Measurements from ENCODE around the gene TDRD5.

DNA sequence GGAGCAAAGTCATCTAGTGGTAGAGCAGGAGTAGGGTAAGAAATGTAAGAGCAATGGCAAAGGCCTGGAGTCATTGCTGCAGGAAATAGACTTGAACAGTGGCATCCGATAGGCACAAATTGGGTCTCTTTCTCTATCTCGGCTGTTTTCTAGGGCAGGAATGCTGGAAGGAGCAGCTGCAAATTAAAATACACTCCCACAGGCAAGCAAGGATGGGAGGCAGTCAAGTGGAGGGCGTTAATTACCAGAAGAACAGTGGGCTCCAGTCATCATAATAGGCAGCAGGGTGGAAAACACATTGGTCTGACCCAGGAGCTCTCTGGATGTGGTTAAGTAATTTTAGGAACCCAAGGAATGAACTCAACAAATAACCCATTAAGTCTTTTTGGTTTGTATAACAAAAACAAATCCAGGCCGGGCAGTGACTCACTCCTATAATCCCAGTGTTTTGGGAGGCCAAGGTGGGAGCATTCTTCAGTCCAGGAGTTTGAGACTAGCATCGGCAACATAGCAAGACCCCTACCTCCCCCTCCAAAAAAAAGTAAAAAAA lies 7.8 kb upstream of the TDRD5 start:
- TF ChIP-seq ZNF70 (CRISPR knock-in tag; IDR thresholded peaks at IDR 0.05) (no peak), CSDC2 (CRISPR knock-in tag; IDR thresholded peaks at IDR 0.05) (no peak), TOX (CRISPR knock-in tag; IDR thresholded peaks at IDR 0.05; ENCODE audit: borderline replicate concordance) (no peak), ZFP3 (CRISPR knock-in tag; IDR thresholded peaks at IDR 0.05) (no peak), OSR1 (CRISPR knock-in tag; IDR thresholded peaks at IDR 0.05) (no peak), ZFP30 (CRISPR knock-in tag; IDR thresholded peaks at IDR 0.05) (no peak)
- TF ChIP-seq, protein P1, sequence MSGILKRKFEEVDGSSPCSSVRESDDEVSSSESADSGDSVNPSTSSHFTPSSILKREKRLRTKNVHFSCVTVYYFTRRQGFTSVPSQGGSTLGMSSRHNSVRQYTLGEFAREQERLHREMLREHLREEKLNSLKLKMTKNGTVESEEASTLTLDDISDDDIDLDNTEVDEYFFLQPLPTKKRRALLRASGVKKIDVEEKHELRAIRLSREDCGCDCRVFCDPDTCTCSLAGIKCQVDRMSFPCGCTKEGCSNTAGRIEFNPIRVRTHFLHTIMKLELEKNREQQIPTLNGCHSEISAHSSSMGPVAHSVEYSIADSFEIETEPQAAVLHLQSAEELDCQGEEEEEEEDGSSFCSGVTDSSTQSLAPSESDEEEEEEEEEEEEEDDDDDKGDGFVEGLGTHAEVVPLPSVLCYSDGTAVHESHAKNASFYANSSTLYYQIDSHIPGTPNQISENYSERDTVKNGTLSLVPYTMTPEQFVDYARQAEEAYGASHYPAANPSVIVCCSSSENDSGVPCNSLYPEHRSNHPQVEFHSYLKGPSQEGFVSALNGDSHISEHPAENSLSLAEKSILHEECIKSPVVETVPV (CRISPR knock-in tag; IDR thresholded peaks at IDR 0.05) = no peak
- TF ChIP-seq, protein P2, sequence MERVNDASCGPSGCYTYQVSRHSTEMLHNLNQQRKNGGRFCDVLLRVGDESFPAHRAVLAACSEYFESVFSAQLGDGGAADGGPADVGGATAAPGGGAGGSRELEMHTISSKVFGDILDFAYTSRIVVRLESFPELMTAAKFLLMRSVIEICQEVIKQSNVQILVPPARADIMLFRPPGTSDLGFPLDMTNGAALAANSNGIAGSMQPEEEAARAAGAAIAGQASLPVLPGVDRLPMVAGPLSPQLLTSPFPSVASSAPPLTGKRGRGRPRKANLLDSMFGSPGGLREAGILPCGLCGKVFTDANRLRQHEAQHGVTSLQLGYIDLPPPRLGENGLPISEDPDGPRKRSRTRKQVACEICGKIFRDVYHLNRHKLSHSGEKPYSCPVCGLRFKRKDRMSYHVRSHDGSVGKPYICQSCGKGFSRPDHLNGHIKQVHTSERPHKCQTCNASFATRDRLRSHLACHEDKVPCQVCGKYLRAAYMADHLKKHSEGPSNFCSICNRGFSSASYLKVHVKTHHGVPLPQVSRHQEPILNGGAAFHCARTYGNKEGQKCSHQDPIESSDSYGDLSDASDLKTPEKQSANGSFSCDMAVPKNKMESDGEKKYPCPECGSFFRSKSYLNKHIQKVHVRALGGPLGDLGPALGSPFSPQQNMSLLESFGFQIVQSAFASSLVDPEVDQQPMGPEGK (CRISPR knock-in tag; IDR thresholded peaks at IDR 0.05; ENCODE audit: borderline replicate concordance) = no peak

Data from SK-N-SH treated with all-trans-retinoic acid at 6 μM for 48 hours (cell line).